ENCODE results near the gene GPC6.

The GPC6 gene

DNA sequence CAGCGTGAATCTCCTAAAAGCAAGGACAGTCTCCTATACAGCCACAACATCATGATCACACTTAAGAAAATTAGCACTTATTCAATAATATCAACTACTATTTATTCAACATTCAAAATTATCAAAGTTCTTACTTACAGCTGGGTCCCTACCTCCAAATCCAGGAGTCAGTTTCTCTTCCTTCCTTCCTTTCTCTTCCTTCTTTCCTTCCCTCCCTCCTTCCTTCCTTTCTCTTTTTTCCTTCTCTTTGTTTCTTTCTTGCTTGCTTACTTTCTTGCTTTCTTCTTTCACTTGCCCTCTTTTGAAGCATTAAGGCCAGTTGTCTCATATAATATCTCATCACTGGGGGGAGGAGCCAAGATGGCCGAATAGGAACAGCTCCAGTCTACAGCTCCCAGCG is 1145.2 kb downstream of the GPC6 start:
- FAIRE-seq (no peak), DNase-seq (ENCODE audit: insufficient read length) (no peak)
- TF ChIP-seq TAF1 (IDR thresholded peaks at IDR 0.05; ENCODE audit: borderline replicate concordance, low read depth, low read length) (no peak), POLR2AphosphoS5 (IDR thresholded peaks at IDR 0.05; ENCODE audit: low read depth, low read length) (no peak), POLR2A (IDR thresholded peaks at IDR 0.05; ENCODE audit: low read depth, low read length) (no peak)

DNA sequence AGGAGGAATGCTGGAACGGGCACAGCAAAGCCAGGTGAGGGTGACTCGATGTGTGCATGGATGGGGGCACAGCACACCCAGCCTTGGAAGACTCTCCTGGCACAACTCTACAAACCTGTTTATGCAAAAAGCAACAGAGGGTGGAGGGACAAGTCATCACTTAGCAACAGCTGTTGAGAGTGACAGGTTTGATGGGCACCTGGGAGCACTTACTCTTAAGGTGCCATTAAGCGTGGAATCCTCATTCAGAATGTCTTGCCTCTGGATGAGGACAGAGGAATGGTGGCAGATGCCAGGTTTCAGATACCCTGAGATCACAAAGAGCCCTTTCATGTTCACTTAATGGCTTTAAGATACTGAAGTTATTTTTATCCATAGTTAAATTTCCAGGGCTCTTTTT is 1155.9 kb downstream of the GPC6 start:
- no peak for FAIRE-seq
- TF ChIP-seq TAF1 (IDR thresholded peaks at IDR 0.05; ENCODE audit: borderline replicate concordance, low read depth, low read length) (no peak), POLR2A (IDR thresholded peaks at IDR 0.05; ENCODE audit: low read depth, low read length) (no peak), POLR2AphosphoS5 (IDR thresholded peaks at IDR 0.05; ENCODE audit: low read depth, low read length) (no peak)
- DNase-seq (ENCODE audit: insufficient read length), result no peak

DNA sequence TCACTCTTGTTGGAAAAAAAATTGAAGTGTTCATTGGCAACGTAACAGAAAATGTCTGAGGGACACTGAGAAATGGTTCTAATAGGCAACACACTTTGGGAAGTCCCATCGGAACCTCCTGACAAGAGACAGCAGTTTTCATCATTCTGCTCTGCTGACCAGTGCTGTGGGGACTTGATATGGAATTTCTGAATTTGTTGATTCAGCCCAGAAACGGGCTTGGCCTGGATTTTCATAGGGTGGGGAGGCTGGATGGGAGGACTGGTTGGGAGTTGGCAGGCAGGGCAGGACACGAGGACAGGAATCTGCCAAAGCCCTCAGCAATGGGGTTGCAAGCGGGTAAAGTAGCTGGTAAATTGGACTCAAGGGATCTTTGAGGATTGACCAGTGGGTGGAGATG is 1156.4 kb downstream of the GPC6 start:
- DNase-seq (ENCODE audit: insufficient read length) (no peak), FAIRE-seq (no peak)

DNA sequence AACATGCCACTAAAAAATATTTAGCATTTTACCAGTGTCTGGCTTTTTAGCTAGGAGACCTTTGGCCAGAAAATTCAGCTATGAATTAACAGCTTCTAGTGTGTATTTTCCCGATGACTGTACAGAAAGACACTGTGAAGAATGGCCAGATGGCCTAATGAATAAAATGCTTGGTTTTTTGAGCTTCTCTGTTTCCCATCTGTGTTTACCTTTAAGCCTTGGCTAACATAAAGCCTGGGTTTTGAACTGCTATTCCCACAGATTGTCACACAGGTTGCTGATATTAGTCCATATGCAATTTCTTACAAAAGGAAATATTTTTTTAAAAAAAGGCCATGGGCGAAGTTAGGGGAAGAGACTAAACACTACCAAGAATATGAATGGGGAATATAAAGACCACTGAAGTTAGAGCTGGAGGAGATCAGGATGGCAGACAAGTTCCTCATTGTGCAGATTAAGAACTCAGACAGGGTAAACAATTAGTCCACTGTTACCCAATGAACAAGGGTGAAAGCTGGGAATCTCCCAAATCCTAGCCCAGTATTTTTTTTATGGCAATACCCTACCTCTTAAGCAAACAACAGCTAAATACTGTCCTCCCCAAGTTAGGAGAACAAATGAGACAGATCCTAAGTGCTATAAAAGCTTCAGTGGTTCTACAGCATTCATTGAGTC is 1157.8 kb downstream of the GPC6 start:
- no peak for FAIRE-seq
- no peak for TF ChIP-seq TAF1 (IDR thresholded peaks at IDR 0.05; ENCODE audit: borderline replicate concordance, low read depth, low read length)
- no peak for TF ChIP-seq POLR2AphosphoS5 (IDR thresholded peaks at IDR 0.05; ENCODE audit: low read depth, low read length)
- TF ChIP-seq POLR2A (IDR thresholded peaks at IDR 0.05; ENCODE audit: low read depth, low read length), result no peak

More for the DNA sequence above, 1156.4 kb downstream of the GPC6 start:
- TF ChIP-seq POLR2AphosphoS5 (IDR thresholded peaks at IDR 0.05; ENCODE audit: low read depth, low read length) (no peak), TAF1 (IDR thresholded peaks at IDR 0.05; ENCODE audit: borderline replicate concordance, low read depth, low read length) (no peak), POLR2A (IDR thresholded peaks at IDR 0.05; ENCODE audit: low read depth, low read length) (no peak)

DNA sequence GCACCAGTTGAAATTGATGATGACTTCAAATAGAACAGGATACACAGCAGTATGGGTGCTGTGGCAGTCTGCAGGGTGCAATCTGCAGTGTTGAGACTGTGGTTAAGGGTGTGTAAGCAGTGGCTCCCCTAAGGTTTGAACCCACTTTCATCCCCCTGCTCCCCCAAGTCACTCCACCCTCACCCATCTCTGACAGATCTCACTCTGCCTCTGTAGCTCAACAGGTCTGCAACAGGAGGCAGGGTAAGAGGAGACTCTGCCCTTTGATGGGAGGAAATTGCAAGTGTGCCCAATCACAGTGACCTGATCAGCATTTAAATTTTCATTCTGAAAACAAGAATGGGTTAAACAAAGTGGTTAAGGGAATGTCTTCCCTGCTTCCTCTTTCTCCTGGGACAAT is 1160.4 kb downstream of the GPC6 start:
- FAIRE-seq (no peak), DNase-seq (ENCODE audit: insufficient read length) (no peak)
- TF ChIP-seq POLR2AphosphoS5 (IDR thresholded peaks at IDR 0.05; ENCODE audit: low read depth, low read length) (no peak), TAF1 (IDR thresholded peaks at IDR 0.05; ENCODE audit: borderline replicate concordance, low read depth, low read length) (no peak), POLR2A (IDR thresholded peaks at IDR 0.05; ENCODE audit: low read depth, low read length) (no peak)

More for the DNA sequence above, 1157.8 kb downstream of the GPC6 start:
- DNase-seq (ENCODE audit: insufficient read length), result no peak

DNA sequence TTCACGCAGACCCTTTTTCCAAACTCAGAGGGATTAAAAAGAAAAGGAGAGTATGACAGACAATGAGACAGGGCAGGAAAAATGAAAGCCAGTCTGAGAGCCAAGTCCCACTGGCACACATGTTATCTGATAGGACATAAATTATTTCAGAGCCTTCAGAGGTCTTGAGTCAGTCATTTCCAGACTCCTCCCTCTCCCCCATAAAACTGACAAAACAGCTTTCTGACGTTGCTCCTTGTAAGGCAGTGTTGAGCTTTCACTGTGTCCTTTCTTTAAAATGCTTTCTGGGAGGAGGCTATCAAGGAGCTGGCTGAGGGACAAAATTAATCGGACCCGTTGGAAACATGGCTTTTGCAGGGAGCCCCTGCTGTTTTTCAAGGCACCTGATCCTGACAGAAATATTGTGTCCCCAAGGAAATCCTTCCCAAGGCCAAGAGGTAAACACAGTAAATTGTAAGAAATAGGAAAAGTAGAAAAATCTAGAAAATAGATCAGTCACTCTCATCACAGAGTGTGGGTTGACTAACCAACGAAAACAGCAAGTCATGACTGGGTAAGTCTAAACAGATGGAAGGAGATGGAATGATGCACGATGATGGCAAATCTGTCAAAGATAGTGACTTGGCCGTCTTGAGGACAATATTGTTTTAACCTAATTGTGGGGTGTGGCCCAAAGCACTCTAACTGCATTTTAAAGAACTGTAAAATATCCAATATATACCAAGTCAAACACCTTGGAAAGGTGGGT is 1163.2 kb downstream of the GPC6 start:
- no peak for FAIRE-seq
- DNase-seq (ENCODE audit: insufficient read length), result no peak

DNA sequence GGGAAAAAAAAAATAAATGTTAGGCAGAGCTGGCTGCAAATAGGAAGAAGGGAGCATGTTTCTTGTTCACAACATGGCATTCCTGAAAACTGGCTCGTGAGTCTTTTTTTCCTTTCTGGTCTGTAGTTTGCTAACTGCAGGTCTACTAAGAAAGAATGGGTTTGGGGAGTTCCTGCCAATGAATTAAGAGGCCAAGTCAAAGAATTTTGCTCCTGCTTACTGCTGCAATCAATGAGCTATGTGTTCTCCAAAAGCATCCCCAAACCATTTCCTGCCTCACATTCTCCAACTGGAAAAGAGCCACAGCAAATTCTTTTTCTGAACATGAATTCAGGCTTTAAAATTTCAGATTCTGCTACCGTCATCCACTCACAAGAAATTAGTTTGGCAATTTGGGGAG is 1164.3 kb downstream of the GPC6 start:
- DNase-seq (ENCODE audit: insufficient read length) (no peak), FAIRE-seq (no peak)
- TF ChIP-seq TAF1 (IDR thresholded peaks at IDR 0.05; ENCODE audit: borderline replicate concordance, low read depth, low read length), result no peak
- TF ChIP-seq POLR2A (IDR thresholded peaks at IDR 0.05; ENCODE audit: low read depth, low read length), result no peak
- TF ChIP-seq POLR2AphosphoS5 (IDR thresholded peaks at IDR 0.05; ENCODE audit: low read depth, low read length), result no peak

More for the DNA sequence above, 1163.2 kb downstream of the GPC6 start:
- TF ChIP-seq POLR2A (IDR thresholded peaks at IDR 0.05; ENCODE audit: low read depth, low read length), result no peak
- no peak for TF ChIP-seq TAF1 (IDR thresholded peaks at IDR 0.05; ENCODE audit: borderline replicate concordance, low read depth, low read length)
- no peak for TF ChIP-seq POLR2AphosphoS5 (IDR thresholded peaks at IDR 0.05; ENCODE audit: low read depth, low read length)

DNA sequence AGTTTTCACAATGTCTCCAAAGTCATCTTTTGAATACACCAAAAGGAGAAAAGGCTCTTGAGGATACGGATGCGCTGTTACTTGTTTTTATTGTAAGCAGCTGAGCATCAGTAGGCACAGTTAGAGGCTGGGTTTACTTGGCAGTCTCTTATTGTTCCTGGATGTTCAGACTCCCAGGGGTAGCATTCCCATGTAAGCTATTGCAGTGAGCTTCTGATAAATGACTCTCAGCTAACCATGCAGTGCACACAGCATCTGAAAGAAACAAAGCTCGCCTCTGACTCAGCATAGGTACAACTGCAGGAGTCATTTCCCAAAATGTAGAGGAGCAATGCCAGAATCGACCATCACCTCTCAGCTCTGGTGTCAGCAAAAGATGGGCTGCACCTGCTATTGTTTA is 1168.1 kb downstream of the GPC6 start:
- TF ChIP-seq POLR2AphosphoS5 (IDR thresholded peaks at IDR 0.05; ENCODE audit: low read depth, low read length), result no peak
- TF ChIP-seq POLR2A (IDR thresholded peaks at IDR 0.05; ENCODE audit: low read depth, low read length), result no peak
- TF ChIP-seq TAF1 (IDR thresholded peaks at IDR 0.05; ENCODE audit: borderline replicate concordance, low read depth, low read length), result no peak
- FAIRE-seq (no peak), DNase-seq (ENCODE audit: insufficient read length) (no peak)

DNA sequence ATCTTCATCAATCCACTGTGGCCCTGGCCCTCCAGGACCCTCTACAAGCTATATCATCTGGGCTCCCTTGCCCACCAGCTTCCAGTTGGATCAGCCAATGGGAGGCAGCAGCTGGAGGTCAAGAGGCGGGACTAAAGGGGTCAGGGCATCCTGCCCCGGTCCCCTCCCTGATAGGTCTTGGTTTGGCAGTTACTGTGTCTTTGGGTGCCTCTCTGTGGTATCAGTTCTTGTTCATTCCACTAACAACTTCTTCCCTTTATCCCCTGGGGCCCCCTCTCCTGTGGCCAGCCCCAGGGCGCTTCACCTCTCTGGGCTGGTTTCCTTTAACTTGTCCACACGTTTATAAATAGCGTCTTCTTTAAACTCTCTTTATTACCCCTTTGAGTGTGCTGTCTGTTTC is 1169.3 kb downstream of the GPC6 start:
- FAIRE-seq (no peak), DNase-seq (ENCODE audit: insufficient read length) (no peak)
- no peak for TF ChIP-seq TAF1 (IDR thresholded peaks at IDR 0.05; ENCODE audit: borderline replicate concordance, low read depth, low read length)
- no peak for TF ChIP-seq POLR2AphosphoS5 (IDR thresholded peaks at IDR 0.05; ENCODE audit: low read depth, low read length)

DNA sequence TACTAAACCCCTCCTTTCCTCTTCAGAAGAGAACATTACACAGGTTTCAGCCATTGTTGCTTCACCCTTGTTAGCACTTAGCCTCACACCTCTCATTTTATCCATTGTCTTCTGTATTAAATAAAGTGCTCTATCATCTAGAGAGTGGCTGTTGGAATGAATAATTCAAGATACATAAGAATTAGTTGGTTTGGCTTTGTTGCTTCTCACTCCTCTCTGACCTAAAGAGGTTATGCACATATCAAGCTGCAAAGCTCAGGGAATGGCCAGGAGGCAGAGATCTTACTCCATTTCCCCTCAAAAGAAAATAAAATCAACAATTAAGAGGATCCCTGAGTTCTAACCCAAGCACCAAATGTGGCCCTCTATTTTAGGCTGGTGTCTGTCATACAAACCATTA is 1173.2 kb downstream of the GPC6 start:
- TF ChIP-seq TAF1 (IDR thresholded peaks at IDR 0.05; ENCODE audit: borderline replicate concordance, low read depth, low read length) (no peak), POLR2AphosphoS5 (IDR thresholded peaks at IDR 0.05; ENCODE audit: low read depth, low read length) (no peak), POLR2A (IDR thresholded peaks at IDR 0.05; ENCODE audit: low read depth, low read length) (no peak)
- DNase-seq (ENCODE audit: insufficient read length), result no peak
- no peak for FAIRE-seq

DNA sequence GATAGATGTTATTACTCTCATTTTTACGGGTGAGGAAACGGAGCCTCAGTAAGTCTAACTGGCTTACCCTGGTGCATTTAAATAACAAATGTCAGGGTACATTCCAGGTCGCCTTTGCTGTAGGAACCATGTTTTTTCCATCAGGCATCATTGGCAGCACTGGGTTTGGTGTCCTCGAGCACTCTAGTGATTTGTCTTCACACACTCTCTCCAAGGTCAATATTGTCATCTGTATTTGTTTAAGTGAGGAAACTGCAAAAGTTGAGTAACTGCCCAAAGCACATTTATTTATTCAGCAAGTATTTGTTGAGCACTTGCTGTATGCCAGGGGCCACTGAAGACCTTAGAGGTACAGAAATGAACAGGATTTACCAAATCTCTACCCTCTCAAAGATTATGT is 1174.3 kb downstream of the GPC6 start:
- TF ChIP-seq POLR2A (IDR thresholded peaks at IDR 0.05; ENCODE audit: low read depth, low read length) (no peak), POLR2AphosphoS5 (IDR thresholded peaks at IDR 0.05; ENCODE audit: low read depth, low read length) (no peak), TAF1 (IDR thresholded peaks at IDR 0.05; ENCODE audit: borderline replicate concordance, low read depth, low read length) (no peak)
- FAIRE-seq (no peak), DNase-seq (ENCODE audit: insufficient read length) (no peak)
